HepG2 (cell line): ENCODE data around the gene USE1. TPM values are rescaled to one million over a fixed set of nuclear protein-coding genes. Genes with fewer than 3 reads are reported as not detected.

ENCODE experiments used
- ATAC-seq: fragments of 200-7000 bp; cut with Tn5 transposase; 3 replicates; pipeline ENCODE4 v1.9.1; 2020; ENCODE audit warnings: mild to moderate bottlenecking, moderate library complexity
- BruUV-seq: library from RNA; stranded (reverse); fragments of 400-500 nt; replicated peaks from 2 replicates; lab custom pipeline; 2021; lab: Mats Ljungman, UMichigan
- CTCF ChIA-PET: fragments of 300-600 bp; formaldehyde crosslinking; extraction: SDS; loops from one replicate; lab custom pipeline; 2021; ENCODE audit warnings: low total read pairs, inconsistent platforms, low intra/inter-chr PET ratio; lab: Yijun Ruan, JAX
- POLR2A ChIA-PET: fragments of 350-600 bp; sonication (Branson Sonifier 250); formaldehyde crosslinking; loops from one replicate; lab custom pipeline; 2020; ENCODE audit warnings: antibody characterized with exemption, inconsistent platforms; lab: Yijun Ruan, JAX
- DNase-seq: peaks from one replicate; pipeline ENCODE4 v3.0.0-alpha.2; 2015; ENCODE audit warnings: low spot score
- FAIRE-seq: peaks from 3 replicates; lab custom pipeline; 2011; peaks lifted over from hg19 to GRCh38; lab: Jason Lieb, UNC
- H2AFZ ChIP-seq: one replicate; pipeline ENCODE4 v1.6.1; 2011; ENCODE audit warnings: low read length, inconsistent platforms
- H3K27ac ChIP-seq: fragments of 300-600 bp; 3 replicates; pipeline ENCODE4 v1.8.0; 2011; ENCODE audit warnings: mixed run types, mild to moderate bottlenecking, mixed read lengths, low read length, inconsistent platforms; ENCODE audit not compliant: insufficient read depth; ENCODE audit errors: extremely low read length
- H3K27me3 ChIP-seq, 2 experiments: fragments of 200-600 bp in 1 of 2; 2 replicates in 1 of 2; 3 replicates in 1 of 2; pipeline versions ENCODE4 v1.6.0 to v1.8.0; 2011; ENCODE audit warnings: low read length in 2 of 2, mild to moderate bottlenecking in 2 of 2, moderate library complexity in 2 of 2, inconsistent platforms in 1 of 2; ENCODE audit not compliant: insufficient read depth in 2 of 2, control insufficient read depth in 1 of 2
- H3K36me3 ChIP-seq, 2 experiments: fragments of 200-600 bp in 1 of 2; replicated peaks in 1 of 2; 2 replicates in 1 of 2; 3 replicates in 1 of 2; pipeline versions ENCODE4 v1.5.1 to v1.8.0; 2011; ENCODE audit warnings: low read length in 2 of 2, inconsistent platforms in 1 of 2; ENCODE audit not compliant: insufficient read depth in 2 of 2, control insufficient read depth in 1 of 2
- H3K4me1 ChIP-seq: 2 replicates; pipeline ENCODE4 v1.5.1; 2012; ENCODE audit warnings: low read length, inconsistent platforms; ENCODE audit not compliant: insufficient read depth
- H3K4me2 ChIP-seq: 2 replicates; pipeline ENCODE4 v1.6.0; 2011; ENCODE audit warnings: low read depth, low read length, inconsistent platforms
- H3K4me3 ChIP-seq, 3 experiments: fragments of 200-600 bp in 1 of 3; sonication (generic), shearing (Covaris generic) in 1 of 3; replicated peaks in 1 of 3; 2 replicates each; pipeline ENCODE4 v1.5.1; 2011 to 2016; ENCODE audit warnings: low read length in 3 of 3, inconsistent platforms in 2 of 3, low read depth in 2 of 3, mild to moderate bottlenecking in 2 of 3, control low read depth in 1 of 3, mixed read lengths in 1 of 3; ENCODE audit not compliant: insufficient read depth in 1 of 3
- H3K79me2 ChIP-seq: one replicate; pipeline ENCODE4 v1.6.1; 2011; ENCODE audit warnings: low read length, inconsistent platforms; ENCODE audit not compliant: insufficient read depth
- H3K9ac ChIP-seq: 2 replicates; pipeline ENCODE4 v1.6.0; 2011; ENCODE audit warnings: mild to moderate bottlenecking, low read depth, low read length, inconsistent platforms; ENCODE audit not compliant: insufficient read depth
- H3K9me3 ChIP-seq: 2 replicates; pipeline ENCODE4 v1.5.1; 2012; ENCODE audit warnings: mild to moderate bottlenecking, low read length
- H4K20me1 ChIP-seq: 2 replicates; pipeline ENCODE4 v1.6.0; 2011; ENCODE audit warnings: inconsistent platforms, mild to moderate bottlenecking, low read length, moderate library complexity; ENCODE audit not compliant: insufficient read depth
- EZH2 ChIP-seq: conservative IDR thresholded peaks from 2 replicates; pipeline ENCODE4 v1.6.1; 2012; ENCODE audit warnings: mild to moderate bottlenecking, low read depth, low read length, moderate library complexity
- STAT6 ChIP-seq: sonication (generic); formaldehyde crosslinking; IDR thresholded peaks from 2 replicates; pipeline ENCODE4 v1.4.0; 2020; ENCODE audit warnings: missing genetic modification reagents, mild to moderate bottlenecking, borderline replicate concordance
- ZNF121 ChIP-seq: sonication (generic); formaldehyde crosslinking; IDR thresholded peaks from 2 replicates; pipeline ENCODE4 v1.5.0; 2020; ENCODE audit warnings: mild to moderate bottlenecking, missing genetic modification reagents
- ZNF891 ChIP-seq: sonication (generic); formaldehyde crosslinking; IDR thresholded peaks from 2 replicates; pipeline ENCODE4 v1.5.0; 2020; ENCODE audit warnings: mild to moderate bottlenecking, missing genetic modification reagents
- WGBS: methylation state at CpG from one replicate; pipeline ENCODE4 v1.1.6; 2017; ENCODE audit warnings: low lambda C conversion rate; 5-methylcytosine and 5-hydroxymethylcytosine counted together
- in situ Hi-C: cut with HindIII; loops from 2 replicates; pipeline ENCODE4 v1.10.0; 2017; ENCODE audit warnings: low pct_unique_long_range_greater_than_20kb; ENCODE audit not compliant: extremely low pct_ligation_motif_present
- intact Hi-C: fragments of 100-400 bp; cut with micrococcal nuclease; formaldehyde crosslinking; loops from one replicate; pipeline ENCODE4 v1.10.0; 2022; ENCODE audit not compliant: unreplicated experiment
- polyA plus RNA-seq, 8 experiments: library from polyadenylated mRNA; depleted of rRNA in 3 of 8; stranded (reverse) in 7 of 8; unstranded in 1 of 8; fragments of >200 nt; fragmentation: Illumina TruSeq in 4 of 8; extraction: Trizol in 4 of 8; gene quantifications; 2 replicates each; pipeline versions ENCODE4 v1.2.1 to v1.2.3, GENCODE V29; 2011 to 2016; ENCODE audit warnings: low read depth in 4 of 8, missing spikeins in 1 of 8, mixed read lengths in 1 of 8; ENCODE audit not compliant: insufficient read depth in 1 of 8
- total RNA-seq, 5 experiments: library from RNA; depleted of rRNA; stranded (reverse); fragments of >200 nt; fragmentation: Illumina TruSeq; extraction: Trizol; gene quantifications; 2 replicates each; pipeline ENCODE4 v1.2.3, GENCODE V29; 2016; ENCODE audit warnings: low read depth in 1 of 5
- TF ChIP-seq, protein P1 (sequence below): sonication (generic); formaldehyde crosslinking; IDR thresholded peaks from 2 replicates; pipeline ENCODE4 v1.4.0; 2020; ENCODE audit warnings: missing genetic modification reagents, mild to moderate bottlenecking, borderline replicate concordance

Gene USE1
- total and polyA plus RNA-seq, 2 of the 13 experiments (the other 11 are each of a cell fraction or from before 2014, with no cell fraction given): 9.9 to 17.6 TPM

DNA sequence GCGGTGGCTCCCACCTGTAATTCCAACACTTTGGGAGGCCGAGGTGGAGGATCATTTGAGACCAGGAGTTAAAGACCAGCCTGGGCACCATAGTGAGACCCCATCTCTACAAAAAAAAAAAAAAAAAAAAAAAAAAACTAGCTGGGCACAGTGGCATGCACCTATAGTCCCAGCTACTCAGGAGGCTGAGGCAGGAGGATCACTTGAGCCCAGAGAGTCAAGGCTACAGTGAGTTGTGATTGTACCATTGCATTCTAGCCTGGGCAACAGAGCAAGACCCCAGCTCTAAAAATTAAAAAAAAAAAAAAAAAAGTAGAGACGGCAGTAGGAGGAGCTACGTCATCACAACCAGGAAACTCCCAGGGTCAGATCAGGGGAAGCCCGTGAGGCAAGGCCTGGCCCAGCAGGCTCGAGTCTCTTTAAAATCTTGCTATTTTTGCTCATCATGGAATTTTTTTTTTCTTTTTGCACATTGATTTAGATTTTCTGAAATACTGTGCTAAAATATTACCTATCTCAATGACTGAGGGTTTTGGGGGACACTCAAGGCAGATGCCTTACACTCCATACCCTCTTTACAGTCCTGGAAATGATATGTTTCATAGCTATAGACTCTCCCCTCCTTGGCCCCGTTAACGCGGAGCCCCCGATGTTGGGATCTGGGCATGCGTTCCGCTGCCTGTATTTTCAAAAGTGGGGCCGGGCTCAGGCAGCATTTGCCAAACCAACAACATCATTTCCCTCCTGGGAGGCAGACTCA is 44.4 kb upstream of the USE1 start:
- no peak for DNase-seq
- in situ Hi-C loops: no loop called here
- Histone ChIP-seq H3K36me3 (peaks cover 2 to 32% of the 10 kb centered on the region in 2 experiments; a peak in 4 of 5 replicates), H2AFZ (no peak overlapping the region)
- FAIRE-seq: no peak
- TF ChIP-seq STAT6: no peak
- no peak for TF ChIP-seq EZH2
- TF ChIP-seq, protein P1, sequence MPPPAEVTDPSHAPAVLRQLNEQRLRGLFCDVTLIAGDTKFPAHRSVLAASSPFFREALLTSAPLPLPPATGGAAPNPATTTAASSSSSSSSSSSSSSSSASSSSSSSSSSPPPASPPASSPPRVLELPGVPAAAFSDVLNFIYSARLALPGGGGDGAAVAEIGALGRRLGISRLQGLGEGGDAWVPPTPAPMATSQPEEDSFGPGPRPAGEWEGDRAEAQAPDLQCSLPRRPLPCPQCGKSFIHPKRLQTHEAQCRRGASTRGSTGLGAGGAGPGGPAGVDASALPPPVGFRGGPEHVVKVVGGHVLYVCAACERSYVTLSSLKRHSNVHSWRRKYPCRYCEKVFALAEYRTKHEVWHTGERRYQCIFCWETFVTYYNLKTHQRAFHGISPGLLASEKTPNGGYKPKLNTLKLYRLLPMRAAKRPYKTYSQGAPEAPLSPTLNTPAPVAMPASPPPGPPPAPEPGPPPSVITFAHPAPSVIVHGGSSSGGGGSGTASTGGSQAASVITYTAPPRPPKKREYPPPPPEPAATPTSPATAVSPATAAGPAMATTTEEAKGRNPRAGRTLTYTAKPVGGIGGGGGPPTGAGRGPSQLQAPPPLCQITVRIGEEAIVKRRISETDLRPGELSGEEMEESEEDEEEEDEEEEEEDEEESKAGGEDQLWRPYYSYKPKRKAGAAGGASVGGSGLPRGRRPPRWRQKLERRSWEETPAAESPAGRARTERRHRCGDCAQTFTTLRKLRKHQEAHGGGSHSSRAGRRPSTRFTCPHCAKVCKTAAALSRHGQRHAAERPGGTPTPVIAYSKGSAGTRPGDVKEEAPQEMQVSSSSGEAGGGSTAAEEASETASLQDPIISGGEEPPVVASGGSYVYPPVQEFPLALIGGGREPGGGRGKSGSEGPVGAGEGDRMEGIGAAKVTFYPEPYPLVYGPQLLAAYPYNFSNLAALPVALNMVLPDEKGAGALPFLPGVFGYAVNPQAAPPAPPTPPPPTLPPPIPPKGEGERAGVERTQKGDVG (CRISPR knock-in tag): no peak
- no peak for TF ChIP-seq ZNF891 (CRISPR knock-in tag)
- TF ChIP-seq ZNF121: 0 out of 2 replicates have a peak, but pooled peaks have one; percentile 12
- TF ChIP-seq, all 625 proteins: peak for 1
- H3K4me1 ChIP-seq: no peaks in the 10 kb centered on the region
- no peak overlapping the region for H3K9ac ChIP-seq
- H4K20me1 ChIP-seq: no peaks in the 10 kb centered on the region
- BruUV-seq: no TSS peak
- H3K27me3 ChIP-seq: no peaks in the 10 kb centered on the region
- no peak overlapping the region for H3K27ac ChIP-seq
- no peak overlapping the region for H3K4me3 ChIP-seq
- H3K79me2 ChIP-seq: no peaks in the 10 kb centered on the region
- ChIA-PET CTCF (no interaction called here), POLR2A (interaction anchor here (0.6 kb wide), 1 partner anchor 98 kb away, joined by 5 read pairs; no protein-coding TSS in a partner anchor)
- intact Hi-C loops: no loop called here
- no peaks in the 10 kb centered on the region for H3K9me3 ChIP-seq
- H3K4me2 ChIP-seq: no peak overlapping the region
- 95% methylated on average over 13 of the region's 13 CpGs for WGBS
- ATAC-seq: no peak
